HG03103 (cell line): ENCODE measurements around the gene ZNF222.

Source experiments
- ATAC-seq: cut with Tn5 transposase; IDR thresholded peaks from one replicate; pipeline ENCODE4 v1.9.1; 2021; ENCODE audit warnings: low read depth; ENCODE audit not compliant: unreplicated experiment

The ZNF222 gene

GRCh38 chr19:44025217-44025936, at the start of gene ZNF222:
ZNF222 (plus strand) TSS chr19:44025379; CDS start chr19:44025437, 58 bp downstream.
- ATAC-seq, result peak; percentile 91

- no peak for ATAC-seq
These were observed 48.4 kb upstream of the ZNF222 start for GRCh38 chr19:43976732-43977131.

DNA sequence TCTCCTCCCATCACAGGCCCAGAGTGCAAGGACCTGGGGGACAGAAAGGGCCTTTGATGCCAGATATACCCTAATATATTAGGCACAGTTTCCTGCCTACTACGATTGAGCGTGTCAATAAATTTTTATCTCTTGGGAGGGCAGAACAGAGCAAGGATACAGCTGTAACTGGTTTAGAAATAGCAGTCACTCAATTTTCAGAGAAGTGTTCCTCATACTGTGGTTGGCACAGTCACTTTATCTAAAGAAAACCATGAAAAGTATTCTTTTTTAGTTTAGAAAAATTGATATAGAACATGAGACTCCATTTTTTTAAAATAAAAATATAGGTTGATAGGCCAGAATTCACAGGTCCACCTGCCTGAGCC, 41.7 kb upstream of the ZNF222 start:
- ATAC-seq, result no peak

GRCh38 chr19:43983912-43984686, 41.1 kb upstream of the ZNF222 start, which contains the start of gene ZNF155:
ZNF155 (plus strand) TSS chr19:43984188; CDS start chr19:43988544, 4,356 bp downstream.
- peak; percentile 85 for ATAC-seq

GRCh38 chr19:43984687-43985000, 40.5 kb upstream of the ZNF222 start:
- ATAC-seq, result no peak

DNA sequence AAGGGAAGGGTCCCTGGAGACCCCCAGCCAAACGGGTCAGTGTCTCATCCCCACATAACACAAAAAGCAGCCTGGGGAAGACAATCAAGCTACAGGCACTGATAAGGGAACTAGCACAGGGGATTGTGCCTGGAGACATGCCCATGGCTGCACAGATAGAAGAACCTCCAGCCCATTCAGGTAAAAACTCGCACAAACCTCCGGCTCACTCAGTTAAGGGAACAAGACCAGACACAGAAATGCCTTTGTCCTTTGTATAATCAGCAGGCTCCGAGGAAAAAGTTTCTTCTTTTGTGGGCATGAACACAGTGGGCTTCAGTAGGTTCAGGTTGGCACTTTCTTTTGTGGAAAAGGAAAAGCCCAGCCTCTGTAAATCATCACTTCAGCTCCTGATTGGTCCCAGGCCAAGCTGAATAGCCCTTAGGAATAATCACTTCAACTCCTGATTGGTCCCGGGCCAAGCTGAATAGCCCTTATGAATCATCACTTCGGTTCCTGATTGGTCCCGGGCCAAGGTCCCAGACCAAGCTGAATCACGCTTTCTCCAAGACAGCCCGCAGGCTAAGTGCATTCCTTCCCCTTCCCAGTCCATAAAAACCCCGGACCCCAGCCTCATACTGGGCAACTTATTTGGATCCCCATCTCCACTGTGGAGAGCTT, 27.4 kb upstream of the ZNF222 start:
- no peak for ATAC-seq

GRCh38 chr19:44002212-44002565, 23.0 kb upstream of the ZNF222 start:
- no peak for ATAC-seq

- peak; percentile 79 for ATAC-seq
These were observed 22.4 kb upstream of the ZNF222 start, which contains the start of gene ZNF230 for GRCh38 chr19:44002566-44003460. ZNF230 (plus strand) TSS chr19:44002957; CDS start chr19:44007079, 4,122 bp downstream.

GRCh38 chr19:44003461-44004009, 21.6 kb upstream of the ZNF222 start:
- no peak for ATAC-seq

GRCh38 chr19:44005973-44006372, 19.2 kb upstream of the ZNF222 start:
- no peak for ATAC-seq

- no peak for ATAC-seq
These were observed 17.7 kb upstream of the ZNF222 start for GRCh38 chr19:44007473-44007872.

GRCh38 chr19:44010468-44010867, 14.7 kb upstream of the ZNF222 start:
- ATAC-seq, result no peak

DNA sequence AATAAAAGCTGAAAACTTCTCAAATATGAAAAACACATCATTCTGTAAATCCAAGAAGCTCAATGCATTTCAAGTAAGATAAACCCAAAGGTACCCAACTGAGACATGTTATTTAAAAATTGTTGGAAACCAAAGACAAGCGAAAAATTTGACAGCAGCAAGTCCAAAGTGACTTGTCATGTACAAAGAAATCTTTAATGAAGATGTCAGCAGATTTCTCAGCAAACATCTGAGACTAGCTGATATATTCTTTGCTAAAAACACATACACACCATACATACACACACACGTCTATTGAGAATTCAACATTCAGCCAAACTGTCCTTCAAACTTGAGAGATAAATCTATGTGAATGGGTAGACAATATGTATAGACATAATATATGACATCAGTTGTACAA, 5.7 kb upstream of the ZNF222 start:
- ATAC-seq, result no peak

DNA sequence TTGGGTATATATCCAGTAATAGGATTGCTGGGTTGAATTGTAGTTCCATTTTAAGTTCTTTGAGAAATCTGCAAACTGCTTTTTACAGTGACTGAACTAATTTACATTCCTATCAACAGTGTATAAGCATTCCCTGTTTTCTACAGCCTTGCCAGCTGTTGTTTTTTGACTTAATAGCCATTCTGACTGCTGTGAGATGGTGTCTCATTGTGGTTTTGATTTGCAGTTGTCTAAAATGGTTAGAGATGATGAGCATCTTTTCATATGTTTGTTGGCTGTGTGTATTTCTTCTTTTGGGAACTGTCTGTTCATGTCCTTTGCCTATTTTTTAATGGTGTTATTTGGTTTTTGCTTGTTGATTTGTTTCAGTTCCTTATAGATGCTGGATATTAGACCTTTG, 4.0 kb upstream of the ZNF222 start:
- no peak for ATAC-seq

GRCh38 chr19:44024900-44025216, 321 bp upstream of the ZNF222 start:
- no peak for ATAC-seq

DNA sequence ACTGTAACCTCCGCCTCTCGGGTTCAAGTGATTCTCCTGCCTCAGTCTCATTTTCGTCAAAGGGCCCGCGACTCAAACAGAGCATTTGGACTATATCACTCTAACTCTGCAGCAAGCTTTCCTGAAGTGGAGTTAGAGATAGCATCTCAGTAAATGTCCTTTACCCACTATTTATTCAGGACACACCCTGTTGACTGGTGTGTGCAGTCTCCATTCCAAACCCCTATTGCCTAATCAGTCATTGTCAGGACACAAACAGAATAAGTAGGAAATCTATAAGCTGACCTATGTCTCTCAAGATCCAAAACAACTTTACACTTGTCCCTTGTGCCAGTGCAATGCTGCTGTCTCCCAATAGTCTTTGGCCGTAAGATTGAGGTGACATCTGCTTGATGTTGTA, 1.4 kb downstream of the ZNF222 start:
- no peak for ATAC-seq

DNA sequence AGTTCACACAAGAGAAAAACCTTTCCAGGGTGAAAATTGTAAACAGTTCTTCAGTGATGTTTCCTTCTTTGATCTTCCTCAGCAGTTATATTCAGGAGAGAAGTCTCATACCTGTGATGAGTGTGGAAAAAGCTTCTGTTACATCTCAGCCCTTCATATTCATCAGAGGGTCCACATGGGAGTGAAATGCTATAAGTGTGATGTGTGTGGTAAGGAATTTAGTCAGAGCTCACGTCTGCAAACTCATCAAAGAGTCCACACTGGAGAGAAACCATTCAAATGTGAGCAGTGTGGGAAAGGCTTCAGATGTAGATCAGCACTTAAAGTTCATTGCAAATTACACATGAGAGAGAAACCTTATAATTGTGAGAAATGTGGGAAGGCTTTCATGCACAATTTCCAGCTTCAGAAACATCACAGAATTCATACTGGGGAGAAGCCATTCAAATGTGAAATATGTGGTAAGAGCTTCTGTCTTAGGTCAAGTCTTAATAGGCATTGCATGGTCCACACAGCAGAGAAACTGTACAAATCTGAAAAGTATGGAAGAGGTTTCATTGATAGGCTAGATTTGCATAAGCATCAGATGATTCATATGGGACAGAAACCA, 6.9 kb downstream of the ZNF222 start:
- no peak for ATAC-seq

GRCh38 chr19:44042147-44042546, 17.0 kb downstream of the ZNF222 start:
- no peak for ATAC-seq

- ATAC-seq, result no peak
These were observed 25.8 kb downstream of the ZNF222 start for GRCh38 chr19:44050740-44051649.
